Renal cortex interstitium (tissue), 11 donors: ENCODE measurements around the gene MPC2. TPM values are rescaled to one million over a fixed set of nuclear protein-coding genes. Genes with fewer than 3 reads are reported as not detected.
"Not testable (repeated sequence)": the region's sequence is repeated elsewhere in the genome, so short reads cannot be mapped to it uniquely, and the experiment has no call there.

ENCODE experiments used
- DNase-seq, 11 donors: peaks; one replicate each; pipeline ENCODE4 v3.0.0-alpha.2; 2013; ENCODE audit warnings: low read depth in 9 of 11, low spot score in 4 of 11; ENCODE audit errors: extremely low read depth in 1 of 11
- polyA plus RNA-seq, 3 donors: library from polyadenylated mRNA; unstranded; fragments of 120-200 nt; gene quantifications; one replicate each; pipeline ENCODE4 v1.2.1, GENCODE V29; 2013; ENCODE audit not compliant: insufficient read length in 3 of 3

The MPC2 gene
- polyA plus RNA-seq, 3 donors = 191 to 200 (median 198) TPM

- no peak for DNase-seq
Observed at GRCh38 chr1:167879508-167879907, 57.4 kb downstream of the MPC2 start.

- no peak for DNase-seq
Observed at GRCh38 chr1:167878372-167879160, 58.3 kb downstream of the MPC2 start.

GRCh38 chr1:167876597-167877175, 60.2 kb downstream of the MPC2 start:
- no peak for DNase-seq

GRCh38 chr1:167871331-167871730, 65.5 kb downstream of the MPC2 start:
- DNase-seq = no peak

- not testable (repeated sequence) for DNase-seq
Observed at GRCh38 chr1:167869157-167870001, 67.5 kb downstream of the MPC2 start.

- not testable (repeated sequence) for DNase-seq
Observed at GRCh38 chr1:167866739-167867414, 70.0 kb downstream of the MPC2 start.

Other genes with a start within 250 kb of the MPC2 start
- gene MPZL1, start 215.1 kb downstream of the MPC2 start, polyA plus RNA-seq = 100 to 1,000 TPM; 119 to 148 (median 128) TPM
- gene ADCY10, start 22.9 kb downstream of the MPC2 start, polyA plus RNA-seq = under 1 TPM; 0.37 to 0.73 (median 0.40) TPM
- 10 to 100 TPM; 79.2 to 85.6 (median 83.0) TPM for gene DCAF6, start 389 bp downstream of the MPC2 start, polyA plus RNA-seq
- gene GPR161, start 199.9 kb upstream of the MPC2 start, polyA plus RNA-seq = 10 to 100 TPM; 16.7 to 23.9 (median 20.0) TPM
- gene TIPRL, start 241.9 kb upstream of the MPC2 start, polyA plus RNA-seq = 10 to 100 TPM; 44.8 to 53.0 (median 49.7) TPM